HPDE6-E6E7 (cell line): ENCODE measurements around the gene OXSR1.

Source experiments
- DNase-seq: peaks from one replicate; pipeline ENCODE4 v3.0.0; 2011; ENCODE audit warnings: missing footprints; ENCODE audit errors: extremely low spot score

OXSR1 gene

DNA sequence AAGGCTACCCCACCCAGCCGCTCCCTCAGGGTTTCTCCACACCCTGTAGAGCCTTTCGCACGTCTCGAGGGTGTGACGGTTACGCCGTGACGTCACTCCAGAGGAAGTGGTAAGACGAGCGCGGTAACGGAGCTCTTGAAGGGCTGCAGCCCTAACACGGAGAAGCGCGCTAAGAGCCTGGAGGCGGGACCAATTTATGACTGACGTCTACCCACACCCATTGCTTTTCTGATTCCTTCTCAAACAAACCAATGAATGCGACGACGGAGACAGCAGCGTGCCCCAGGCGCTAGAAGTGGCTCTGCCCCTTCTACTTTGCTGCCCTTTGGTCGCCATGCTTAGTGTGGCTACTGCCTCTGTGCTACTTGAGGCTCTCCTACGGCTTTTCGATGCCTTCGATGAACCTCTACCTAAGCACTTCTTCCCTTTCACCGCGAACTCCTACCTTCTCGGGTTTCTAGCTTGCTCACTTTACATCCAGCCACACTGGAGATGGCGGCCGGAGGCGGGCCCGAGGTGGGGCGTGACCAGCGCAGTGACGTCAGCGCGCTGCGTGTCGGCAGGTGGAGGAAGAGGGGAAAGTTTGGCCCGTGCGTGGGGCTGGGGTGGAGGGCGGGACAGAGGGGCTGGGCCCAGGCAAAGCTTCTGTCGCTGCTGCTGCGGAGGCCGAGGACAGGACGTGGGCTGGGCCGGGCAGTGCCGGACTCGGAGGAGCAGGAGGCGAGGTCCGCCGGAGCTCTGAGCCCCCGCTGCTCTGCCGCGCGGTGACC lies at the start of gene OXSR1:
OXSR1 (plus strand) TSS at position 586 of the 770 bp plus-strand sequence. CDS start 340 bp downstream, outside the sequence.
- DNase-seq = no peak

DNA sequence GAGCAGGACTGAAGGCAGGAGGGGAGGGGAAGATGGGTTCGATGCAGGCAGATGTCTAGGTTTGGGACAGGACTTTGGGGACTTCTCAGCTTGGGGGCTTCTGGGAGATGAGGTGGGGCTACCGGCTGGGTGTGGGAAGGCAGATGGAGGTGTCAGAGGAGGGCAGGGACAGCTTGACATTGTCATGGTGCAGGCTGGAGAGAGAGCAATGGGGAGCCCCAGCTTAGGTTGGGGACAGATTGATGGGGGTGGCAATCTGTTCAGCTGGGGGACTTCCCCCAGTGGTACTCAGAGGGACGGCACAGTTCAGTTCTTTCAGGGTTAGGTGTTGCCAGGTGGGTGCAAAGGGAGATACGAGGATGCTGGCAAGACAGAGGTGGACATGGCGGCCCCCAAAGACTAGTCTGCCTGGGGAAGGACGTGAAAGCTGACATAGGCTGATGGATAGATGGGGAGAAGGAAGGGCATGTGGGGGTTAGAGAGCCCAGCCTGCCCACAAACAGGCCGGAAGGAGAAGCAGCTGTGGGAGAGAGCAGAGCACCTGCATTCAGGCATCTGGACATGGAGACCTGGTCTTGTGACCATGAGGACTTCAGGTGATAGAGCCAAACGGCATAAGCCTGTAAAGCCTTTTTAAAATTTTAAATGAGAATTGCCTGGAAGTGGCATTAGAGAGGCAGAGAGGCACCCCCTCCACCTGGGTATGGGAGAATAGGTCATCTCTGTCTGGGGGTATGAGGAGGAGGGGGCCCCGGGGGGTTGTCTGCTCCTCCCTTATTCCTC lies 49.5 kb upstream of the OXSR1 start:
- no peak for DNase-seq

- no peak for DNase-seq
Measured at GRCh38 chr3:38116471-38117162, 48.7 kb upstream of the OXSR1 start.

DNA sequence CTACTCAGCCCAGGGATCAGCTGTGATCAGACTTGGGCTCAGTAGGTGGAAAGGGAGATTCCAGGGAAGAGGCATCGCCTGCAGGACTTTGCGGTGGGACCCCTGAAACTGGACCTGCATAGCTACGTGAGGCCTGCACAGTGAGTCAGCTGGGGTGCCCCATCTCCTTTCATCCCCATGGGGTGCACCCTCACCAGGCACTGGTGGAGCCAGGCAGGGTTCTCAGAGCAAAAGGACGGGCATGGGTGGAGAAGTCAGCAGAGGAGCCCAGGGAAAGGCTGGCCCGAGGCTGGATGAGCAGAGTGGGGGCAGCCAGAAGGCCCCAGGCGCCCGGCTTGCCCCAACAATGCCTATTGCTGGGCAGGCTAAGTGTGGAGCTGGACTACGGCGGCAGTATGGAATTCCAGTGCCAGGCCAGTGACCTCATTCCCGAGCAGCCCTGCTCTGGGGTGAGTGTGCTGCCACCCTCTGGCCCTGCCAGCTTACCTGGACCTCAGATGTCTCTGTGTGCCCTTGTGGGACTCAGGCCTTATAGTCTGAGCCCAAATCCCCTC lies 48.1 kb upstream of the OXSR1 start:
- DNase-seq = no peak

GRCh38 chr3:38117748-38118420 lies 47.5 kb upstream of the OXSR1 start:
- DNase-seq = peak; percentile 16

DNA sequence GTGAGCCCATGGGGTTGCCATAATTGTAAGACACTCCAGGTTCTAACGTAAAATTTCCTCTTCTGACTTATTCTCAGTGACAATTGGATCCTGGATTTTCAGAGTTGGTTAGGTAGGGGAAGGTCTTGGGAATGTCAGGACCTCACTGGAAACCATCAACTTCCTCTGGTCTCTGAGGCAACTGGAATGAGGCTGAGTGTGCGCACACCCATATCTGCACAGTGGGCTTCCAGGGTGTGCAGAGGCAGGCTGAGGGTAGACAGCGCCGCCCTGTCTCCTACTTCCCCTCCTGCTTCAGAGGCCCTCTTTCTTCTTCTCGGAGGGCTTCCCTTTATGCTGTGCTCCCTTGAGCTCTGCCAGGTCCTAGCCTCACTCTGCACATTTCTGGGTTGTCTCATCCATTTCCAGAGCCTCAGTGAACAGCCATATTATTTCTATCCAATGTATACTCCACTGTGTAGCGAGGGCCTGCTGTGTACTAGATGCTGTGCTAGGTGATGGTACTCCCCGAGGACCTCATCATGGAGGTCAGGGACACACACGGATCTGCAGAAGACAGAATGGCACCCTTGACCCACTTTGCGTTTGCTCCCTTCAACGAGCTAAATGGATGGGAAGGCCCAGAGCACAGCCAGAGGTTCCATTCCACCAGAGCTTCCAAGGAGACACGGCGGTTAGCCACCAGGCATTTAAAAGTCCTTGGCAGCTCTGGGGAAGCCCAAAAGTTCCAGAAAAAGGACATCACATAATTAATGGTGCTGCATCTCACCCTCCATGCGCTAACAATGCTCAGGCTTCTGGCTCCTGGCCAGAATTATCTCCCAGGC lies 46.7 kb upstream of the OXSR1 start:
- no peak for DNase-seq

GRCh38 chr3:38119248-38119544 lies 46.1 kb upstream of the OXSR1 start:
- DNase-seq = no peak

DNA sequence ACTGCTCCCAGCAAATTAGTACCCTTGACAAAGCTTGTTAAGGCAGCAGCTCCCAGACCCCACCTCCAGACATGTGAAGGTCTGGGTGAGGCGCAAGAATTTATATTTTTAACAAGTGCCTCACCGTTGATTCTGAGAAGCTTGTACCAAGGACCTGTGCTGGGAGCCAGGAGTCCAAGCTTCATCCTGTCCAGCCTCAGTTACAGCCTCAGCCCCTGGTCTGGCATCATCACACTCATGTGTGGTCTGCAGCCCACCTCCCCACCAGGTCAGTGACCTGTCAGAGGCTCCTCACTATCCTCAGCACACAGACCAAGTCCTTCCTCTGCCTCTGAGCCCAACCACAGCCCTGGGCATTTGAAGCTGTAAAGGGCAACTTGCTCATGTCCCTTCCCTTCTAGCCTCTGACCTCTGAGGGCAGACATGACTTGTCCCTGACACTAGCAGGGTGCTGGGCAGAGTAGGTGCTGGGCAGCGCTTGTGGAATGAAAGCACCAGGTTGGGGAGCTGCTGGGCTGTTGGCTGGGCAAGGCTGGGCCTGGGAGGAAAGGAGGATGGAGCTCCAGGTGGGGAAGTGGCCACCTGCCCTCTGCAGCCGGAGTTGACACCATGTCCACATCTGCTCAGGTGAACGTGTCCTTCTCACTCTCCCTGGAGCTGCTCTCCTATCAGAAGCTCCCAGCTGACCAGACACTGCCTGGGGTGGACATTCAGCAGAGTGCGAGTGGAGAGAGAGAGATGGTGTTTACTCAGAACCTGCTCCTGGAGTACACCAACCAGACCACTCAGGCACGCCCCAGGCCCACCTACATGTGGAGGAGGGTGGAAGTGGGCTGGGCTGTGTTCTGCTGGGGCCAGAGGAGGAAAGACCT lies 45.3 kb upstream of the OXSR1 start:
- DNase-seq = no peak

DNA sequence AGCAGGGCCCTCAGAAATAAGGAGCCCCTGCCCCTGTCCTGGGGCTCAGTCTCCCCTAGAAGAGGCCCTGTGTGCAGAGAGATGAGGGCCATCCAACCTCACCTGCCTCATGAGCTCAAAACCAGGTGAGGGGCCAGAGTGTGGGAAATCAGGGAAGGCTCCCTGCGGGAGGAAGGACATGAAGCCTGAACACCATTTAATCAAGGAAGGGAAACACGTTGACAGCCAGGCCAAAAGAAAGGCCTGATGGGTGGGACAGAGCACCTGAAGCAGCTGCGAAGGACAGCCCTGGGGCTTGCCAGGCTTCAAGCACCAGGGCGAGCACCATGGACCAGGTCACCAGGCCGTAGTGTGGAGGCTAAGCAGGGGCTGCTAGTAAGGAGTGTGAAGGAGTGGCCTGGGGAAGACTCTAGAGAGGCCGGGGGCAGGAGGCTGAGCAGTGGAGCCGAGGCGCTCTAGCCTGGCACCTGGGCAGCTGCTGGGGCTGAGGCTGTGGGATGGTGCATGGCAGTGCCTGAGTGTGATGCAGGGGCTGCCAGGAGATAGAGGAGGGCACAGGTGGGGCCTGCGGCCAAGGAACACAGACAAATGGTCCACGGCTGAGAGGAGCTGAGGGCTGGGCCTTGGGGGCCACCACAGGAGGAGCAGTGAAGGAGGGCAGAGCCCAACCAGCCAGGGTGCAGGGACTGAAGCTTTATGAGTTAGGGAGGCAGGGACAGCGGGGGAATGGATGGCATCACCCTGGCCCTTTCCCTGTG lies 44.5 kb upstream of the OXSR1 start:
- no peak for DNase-seq

DNA sequence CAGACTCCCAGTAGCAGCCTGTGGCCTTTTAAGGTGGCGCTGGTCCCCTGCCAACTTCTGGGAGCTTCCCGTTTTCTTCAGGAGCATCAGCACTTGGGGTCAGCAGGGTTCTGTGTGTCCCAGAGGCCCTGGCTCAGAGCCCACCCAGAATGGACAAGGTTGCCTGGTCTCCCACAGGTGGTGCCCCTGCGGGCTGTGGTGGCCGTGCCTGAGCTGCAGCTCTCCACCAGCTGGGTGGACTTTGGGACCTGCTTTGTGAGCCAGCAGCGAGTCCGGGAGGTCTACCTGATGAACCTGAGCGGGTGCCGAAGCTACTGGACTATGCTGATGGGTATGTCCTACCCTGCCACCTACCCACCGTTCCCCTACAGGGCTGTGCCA lies 43.9 kb upstream of the OXSR1 start:
- DNase-seq = no peak

- no peak for DNase-seq
Measured at GRCh38 chr3:38121832-38122461, 43.4 kb upstream of the OXSR1 start.

GRCh38 chr3:38122712-38123290 lies 42.5 kb upstream of the OXSR1 start:
- DNase-seq = no peak

- DNase-seq = no peak
Measured at GRCh38 chr3:38124324-38125122, 40.8 kb upstream of the OXSR1 start.

DNA sequence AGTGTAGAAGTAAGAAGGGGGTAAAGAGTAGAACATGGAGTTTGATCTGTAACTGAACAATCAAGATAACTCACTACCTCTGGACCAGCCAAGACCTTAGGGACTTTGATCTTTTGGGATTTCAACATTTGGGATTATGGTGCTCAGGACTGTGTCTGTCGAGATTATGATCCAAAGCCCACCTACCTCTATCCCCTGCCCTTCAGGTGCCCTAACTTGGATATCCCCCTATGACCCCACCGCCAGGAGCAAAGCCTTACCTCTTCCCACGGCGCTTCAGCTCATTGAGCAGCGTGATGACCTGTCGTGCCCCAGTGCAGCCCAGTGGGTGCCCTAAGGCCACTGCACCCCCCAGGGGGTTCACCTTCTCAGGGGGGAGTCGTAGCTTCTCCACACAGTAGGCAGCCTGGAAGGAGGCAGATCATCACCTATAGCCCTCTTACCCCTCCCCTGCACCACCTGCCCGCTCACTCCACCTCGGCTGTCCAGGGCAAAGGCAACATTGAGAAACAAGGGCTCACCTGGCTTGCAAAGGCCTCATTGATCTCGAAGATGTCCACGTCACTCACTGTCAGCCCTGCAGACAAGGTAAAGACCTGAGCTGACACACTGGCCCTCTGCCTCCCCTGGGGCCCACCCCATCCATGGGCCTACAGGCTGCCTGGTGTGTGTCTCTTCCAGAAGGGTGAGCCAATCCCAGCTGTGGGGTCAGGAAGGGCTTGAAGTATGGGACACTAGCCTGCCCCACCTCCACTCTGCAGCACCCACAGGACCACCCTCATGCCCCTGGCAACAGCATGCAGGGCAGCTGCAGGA lies 39.8 kb upstream of the OXSR1 start:
- DNase-seq = no peak

- no peak for DNase-seq
Measured at GRCh38 chr3:38126121-38126892, 39.0 kb upstream of the OXSR1 start.
